ENCODE results near the gene CACNA2D2.

CACNA2D2 gene

GRCh38 chr3:50475348-50475747 lies 28.1 kb downstream of the CACNA2D2 start:
- no peak for DNase-seq
- in situ Hi-C loops (cut with HindIII; ENCODE audit: low pct_ligation_motif_present, low pct_unique_long_range_greater_than_20kb, low sequenced_read_pairs), result no loop called here

- in situ Hi-C loops (cut with HindIII; ENCODE audit: low pct_ligation_motif_present, low pct_unique_long_range_greater_than_20kb, low sequenced_read_pairs), result no loop called here
- DNase-seq, result no peak
Measured at GRCh38 chr3:50474717-50475116, 28.7 kb downstream of the CACNA2D2 start.

GRCh38 chr3:50473768-50474167 lies 29.7 kb downstream of the CACNA2D2 start:
- no peak for DNase-seq
- in situ Hi-C loops (cut with HindIII; ENCODE audit: low pct_ligation_motif_present, low pct_unique_long_range_greater_than_20kb, low sequenced_read_pairs), result no loop called here

GRCh38 chr3:50472958-50473357 lies 30.5 kb downstream of the CACNA2D2 start:
- no peak for DNase-seq
- in situ Hi-C loops (cut with HindIII; ENCODE audit: low pct_ligation_motif_present, low pct_unique_long_range_greater_than_20kb, low sequenced_read_pairs), result no loop called here

GRCh38 chr3:50470658-50471057 lies 32.8 kb downstream of the CACNA2D2 start:
- DNase-seq, result no peak
- in situ Hi-C loops (cut with HindIII; ENCODE audit: low pct_ligation_motif_present, low pct_unique_long_range_greater_than_20kb, low sequenced_read_pairs), result no loop called here

- in situ Hi-C loops (cut with HindIII; ENCODE audit: low pct_ligation_motif_present, low pct_unique_long_range_greater_than_20kb, low sequenced_read_pairs), result no loop called here
- no peak for DNase-seq
Measured at GRCh38 chr3:50467919-50468318, 35.5 kb downstream of the CACNA2D2 start.

GRCh38 chr3:50466177-50466576 lies 37.3 kb downstream of the CACNA2D2 start:
- in situ Hi-C loops (cut with HindIII; ENCODE audit: low pct_ligation_motif_present, low pct_unique_long_range_greater_than_20kb, low sequenced_read_pairs), result no loop called here
- DNase-seq, result no peak

GRCh38 chr3:50464569-50464968 lies 38.9 kb downstream of the CACNA2D2 start:
- DNase-seq, result no peak
- in situ Hi-C loops (cut with HindIII; ENCODE audit: low pct_ligation_motif_present, low pct_unique_long_range_greater_than_20kb, low sequenced_read_pairs), result no loop called here

- DNase-seq, result no peak
- in situ Hi-C loops (cut with HindIII; ENCODE audit: low pct_ligation_motif_present, low pct_unique_long_range_greater_than_20kb, low sequenced_read_pairs), result no loop called here
Measured at GRCh38 chr3:50459785-50460184, 43.6 kb downstream of the CACNA2D2 start.

- in situ Hi-C loops (cut with HindIII; ENCODE audit: low pct_ligation_motif_present, low pct_unique_long_range_greater_than_20kb, low sequenced_read_pairs), result no loop called here
- DNase-seq, result no peak
Measured at GRCh38 chr3:50457988-50458387, 45.4 kb downstream of the CACNA2D2 start.

GRCh38 chr3:50455161-50456018 lies 48.0 kb downstream of the CACNA2D2 start:
- in situ Hi-C loops (cut with HindIII; ENCODE audit: low pct_ligation_motif_present, low pct_unique_long_range_greater_than_20kb, low sequenced_read_pairs), result no loop called here
- no peak for DNase-seq

- in situ Hi-C loops (cut with HindIII; ENCODE audit: low pct_ligation_motif_present, low pct_unique_long_range_greater_than_20kb, low sequenced_read_pairs), result no loop called here
- DNase-seq, result no peak
Measured at GRCh38 chr3:50454481-50455070, 48.9 kb downstream of the CACNA2D2 start.

GRCh38 chr3:50453907-50454306 lies 49.5 kb downstream of the CACNA2D2 start:
- DNase-seq, result no peak
- in situ Hi-C loops (cut with HindIII; ENCODE audit: low pct_ligation_motif_present, low pct_unique_long_range_greater_than_20kb, low sequenced_read_pairs), result no loop called here

GRCh38 chr3:50450209-50450921 lies 53.1 kb downstream of the CACNA2D2 start:
- in situ Hi-C loops (cut with HindIII; ENCODE audit: low pct_ligation_motif_present, low pct_unique_long_range_greater_than_20kb, low sequenced_read_pairs), result no loop called here
- no peak for DNase-seq

- in situ Hi-C loops (cut with HindIII; ENCODE audit: low pct_ligation_motif_present, low pct_unique_long_range_greater_than_20kb, low sequenced_read_pairs), result no loop called here
- DNase-seq, result no peak
Measured at GRCh38 chr3:50448752-50449539, 54.5 kb downstream of the CACNA2D2 start.

- DNase-seq, result no peak
- in situ Hi-C loops (cut with HindIII; ENCODE audit: low pct_ligation_motif_present, low pct_unique_long_range_greater_than_20kb, low sequenced_read_pairs), result no loop called here
Measured at GRCh38 chr3:50447290-50447840, 56.1 kb downstream of the CACNA2D2 start.

GRCh38 chr3:50445919-50446318 lies 57.5 kb downstream of the CACNA2D2 start:
- in situ Hi-C loops (cut with HindIII; ENCODE audit: low pct_ligation_motif_present, low pct_unique_long_range_greater_than_20kb, low sequenced_read_pairs), result no loop called here
- DNase-seq, result no peak

GRCh38 chr3:50444782-50445181 lies 58.7 kb downstream of the CACNA2D2 start:
- DNase-seq, result no peak

GRCh38 chr3:50444213-50444612 lies 59.2 kb downstream of the CACNA2D2 start:
- DNase-seq, result no peak
- in situ Hi-C loops (cut with HindIII; ENCODE audit: low pct_ligation_motif_present, low pct_unique_long_range_greater_than_20kb, low sequenced_read_pairs), result no loop called here

More at GRCh38 chr3:50444782-50445181, 58.7 kb downstream of the CACNA2D2 start:
- in situ Hi-C loops (cut with HindIII; ENCODE audit: low pct_ligation_motif_present, low pct_unique_long_range_greater_than_20kb, low sequenced_read_pairs), result no loop called here

Data from ACHN (cell line).